WTC11 (cell line): ENCODE data around the gene HS3ST4. TPM values are rescaled to one million over a fixed set of nuclear protein-coding genes. Genes with fewer than 3 reads are reported as not detected.

Experiments used
- ATAC-seq: fragments of 200-7000 bp; cut with Tn5 transposase; 2 replicates; pipeline ENCODE4 v1.10.0; 2021; ENCODE audit warnings: mild to moderate bottlenecking, moderate library complexity
- CTCF ChIA-PET: fragments of 300-600 bp; sonication (Branson Sonifier 250); formaldehyde crosslinking; loops from one replicate; lab custom pipeline; 2021; ENCODE audit warnings: antibody characterized with exemption; lab: Charles Lee
- POLR2A ChIA-PET: fragments of 350-600 bp; sonication (Branson Sonifier 250); formaldehyde crosslinking; loops from one replicate; lab custom pipeline; 2021; ENCODE audit warnings: antibody characterized with exemption; lab: Charles Lee
- DNase-seq: peaks from one replicate; pipeline ENCODE4 v3.0.0; 2021; ENCODE audit warnings: low spot score
- H3K27ac Mint-ChIP-seq: 2 replicates; pipeline ENCODE4 v1.8.0; 2021; ENCODE audit warnings: mixed read lengths
- H3K27me3 Mint-ChIP-seq: 2 replicates; pipeline ENCODE4 v1.8.0; 2021; ENCODE audit warnings: low read depth, mild to moderate bottlenecking, moderate library complexity, mixed read lengths
- H3K36me3 Mint-ChIP-seq: 2 replicates; pipeline ENCODE4 v1.8.0; 2021; ENCODE audit warnings: mixed read lengths
- H3K4me1 Mint-ChIP-seq: 2 replicates; pipeline ENCODE4 v1.8.0; 2022; ENCODE audit warnings: mixed read lengths
- H3K4me3 Mint-ChIP-seq: 2 replicates; pipeline ENCODE4 v1.8.0; 2021; ENCODE audit warnings: mild to moderate bottlenecking, moderate library complexity, mixed read lengths
- H3K9me3 Mint-ChIP-seq: 2 replicates; pipeline ENCODE4 v1.8.0; 2021; ENCODE audit warnings: mixed read lengths
- AR ChIP-seq: fragments of 250-450 bp; sonication (Bioruptor Pico); IDR thresholded peaks from 2 replicates; pipeline ENCODE4 v1.9.0; 2021; ENCODE audit warnings: mild to moderate bottlenecking
- ATF1 ChIP-seq: sonication (generic); formaldehyde crosslinking; IDR thresholded peaks from 2 replicates; pipeline ENCODE4 v1.8.1; 2023; ENCODE audit warnings: mild to moderate bottlenecking, moderate library complexity, missing genetic modification reagents
- ATF2 ChIP-seq: sonication (generic); formaldehyde crosslinking; IDR thresholded peaks from 2 replicates; pipeline ENCODE4 v1.8.1; 2022; ENCODE audit warnings: low read depth, missing genetic modification reagents, borderline replicate concordance
- CTCF ChIP-seq: fragments of 200-600 bp; IDR thresholded peaks from 2 replicates; pipeline ENCODE4 v1.8.0; 2022; ENCODE audit warnings: antibody characterized with exemption
- ERG ChIP-seq: fragments of 250-450 bp; sonication (Bioruptor Pico); IDR thresholded peaks from 2 replicates; pipeline ENCODE4 v1.8.0; 2021; ENCODE audit warnings: mild to moderate bottlenecking
- ETV6 ChIP-seq: sonication (generic); formaldehyde crosslinking; IDR thresholded peaks from 2 replicates; pipeline ENCODE4 v1.8.1; 2022; ENCODE audit warnings: mild to moderate bottlenecking, missing genetic modification reagents
- GABPB1 ChIP-seq: sonication (generic); formaldehyde crosslinking; IDR thresholded peaks from 2 replicates; pipeline ENCODE4 v1.8.1; 2023; ENCODE audit warnings: mild to moderate bottlenecking, missing genetic modification reagents
- GRHL2 ChIP-seq: fragments of 250-450 bp; sonication (Bioruptor Pico); IDR thresholded peaks from 2 replicates; pipeline ENCODE4 v1.8.0; 2022; ENCODE audit warnings: mild to moderate bottlenecking, moderate library complexity; ENCODE audit not compliant: insufficient replicate concordance, severe bottlenecking
- HMGXB4 ChIP-seq: sonication (generic); formaldehyde crosslinking; IDR thresholded peaks from 2 replicates; pipeline ENCODE4 v1.8.1; 2023; ENCODE audit warnings: mild to moderate bottlenecking, moderate library complexity, missing genetic modification reagents
- MAX ChIP-seq: sonication (generic); formaldehyde crosslinking; IDR thresholded peaks from 2 replicates; pipeline ENCODE4 v1.8.0; 2022; ENCODE audit warnings: mild to moderate bottlenecking, missing genetic modification reagents
- MLX ChIP-seq: sonication (generic); formaldehyde crosslinking; IDR thresholded peaks from 2 replicates; pipeline ENCODE4 v1.8.1; 2023; ENCODE audit warnings: mild to moderate bottlenecking, missing genetic modification reagents, moderate library complexity
- NR3C1 ChIP-seq: sonication (generic); formaldehyde crosslinking; conservative IDR thresholded peaks from 2 replicates; pipeline ENCODE4 v1.8.1; 2023; ENCODE audit warnings: low read depth, mild to moderate bottlenecking, missing genetic modification reagents
- PREB ChIP-seq: sonication (generic); formaldehyde crosslinking; IDR thresholded peaks from 2 replicates; pipeline ENCODE4 v1.8.1; 2022; ENCODE audit warnings: mild to moderate bottlenecking, missing genetic modification reagents, moderate library complexity, borderline replicate concordance
- SMAD3 ChIP-seq: sonication (generic); formaldehyde crosslinking; IDR thresholded peaks from 2 replicates; pipeline ENCODE4 v1.8.0; 2022; ENCODE audit warnings: missing genetic modification reagents, mild to moderate bottlenecking, borderline replicate concordance
- TEAD1 ChIP-seq: sonication (generic); formaldehyde crosslinking; IDR thresholded peaks from 2 replicates; pipeline ENCODE4 v1.8.0; 2022; ENCODE audit warnings: mild to moderate bottlenecking, missing genetic modification reagents
- USF2 ChIP-seq: sonication (generic); formaldehyde crosslinking; IDR thresholded peaks from 2 replicates; pipeline ENCODE4 v1.8.1; 2023; ENCODE audit warnings: mild to moderate bottlenecking, missing genetic modification reagents, moderate library complexity
- ZBTB21 ChIP-seq: sonication (generic); formaldehyde crosslinking; IDR thresholded peaks from 2 replicates; pipeline ENCODE4 v1.8.1; 2023; ENCODE audit warnings: mild to moderate bottlenecking, missing genetic modification reagents, borderline replicate concordance
- ZBTB43 ChIP-seq: sonication (generic); formaldehyde crosslinking; IDR thresholded peaks from 2 replicates; pipeline ENCODE4 v1.8.1; 2023; ENCODE audit warnings: mild to moderate bottlenecking, missing genetic modification reagents
- ZNF138 ChIP-seq: sonication (generic); formaldehyde crosslinking; conservative IDR thresholded peaks from 2 replicates; pipeline ENCODE4 v1.8.1; 2022; ENCODE audit warnings: mild to moderate bottlenecking, moderate library complexity, missing genetic modification reagents
- ZNF317 ChIP-seq: sonication (generic); formaldehyde crosslinking; IDR thresholded peaks from 2 replicates; pipeline ENCODE4 v1.8.1; 2023; ENCODE audit warnings: low read depth, mild to moderate bottlenecking, moderate library complexity, missing genetic modification reagents, borderline replicate concordance
- ZNF416 ChIP-seq: fragments of 250-450 bp; sonication (Bioruptor Pico); IDR thresholded peaks from 2 replicates; pipeline ENCODE4 v1.9.0; 2021; ENCODE audit warnings: mild to moderate bottlenecking, inconsistent platforms
- total RNA-seq: library from RNA; stranded (reverse); gene quantifications from 3 replicates; pipeline ENCODE4 v1.2.3, GENCODE V29; 2021

Gene HS3ST4
- total RNA-seq, 1 experiment from 2014 or later: 5.4 TPM

GRCh38 chr16:25996052-25996451, 304.3 kb downstream of the HS3ST4 start (continued):
- no peak for TF ChIP-seq GABPB1 (CRISPR knock-in tag)
- TF ChIP-seq, all 79 proteins: peak for 0

- Mint-ChIP-seq H3K27ac (no peak overlapping the region), H3K36me3 (peaks cover 16% of the 10 kb centered on the region), H3K4me3 (no peak overlapping the region), H3K4me1 (no peaks in the 10 kb centered on the region), H3K9me3 (peaks cover 23% of the 10 kb centered on the region), H3K27me3 (no peaks in the 10 kb centered on the region; the same call in 1 of the 2 replicates)
- DNase-seq (no peak), ATAC-seq (no peak)
- ChIA-PET POLR2A (no interaction called here), CTCF (no interaction called here)
- TF ChIP-seq ZNF416 (CRISPR knock-in tag): no peak
- no peak for TF ChIP-seq ATF2 (CRISPR knock-in tag)
- TF ChIP-seq ERG: no peak
- TF ChIP-seq TEAD1 (CRISPR knock-in tag): no peak
- TF ChIP-seq ZBTB21: no peak
- no peak for TF ChIP-seq ETV6
- no peak for TF ChIP-seq NR3C1
- TF ChIP-seq SMAD3 (CRISPR knock-in tag): no peak
- TF ChIP-seq ZNF138 (CRISPR knock-in tag): no peak
- no peak for TF ChIP-seq ZBTB43 (CRISPR knock-in tag)
- no peak for TF ChIP-seq ZNF317 (CRISPR knock-in tag)
- no peak for TF ChIP-seq ATF1 (CRISPR knock-in tag)
- no peak for TF ChIP-seq MLX (CRISPR knock-in tag)
- no peak for TF ChIP-seq GRHL2
Measured at GRCh38 chr16:26005336-26005735, 313.6 kb downstream of the HS3ST4 start.

- Mint-ChIP-seq H3K27me3 (no peaks in the 10 kb centered on the region; the same call in 1 of the 2 replicates), H3K4me1 (no peaks in the 10 kb centered on the region), H3K9me3 (peaks cover 28% of the 10 kb centered on the region), H3K36me3 (peaks cover 23% of the 10 kb centered on the region), H3K4me3 (no peak overlapping the region), H3K27ac (no peak overlapping the region)
- ATAC-seq (no peak), DNase-seq (no peak)
- ChIA-PET CTCF (no interaction called here), POLR2A (no interaction called here)
- TF ChIP-seq USF2: no peak
- TF ChIP-seq CTCF: no peak
- no peak for TF ChIP-seq AR (CRISPR knock-in tag)
- TF ChIP-seq MAX: no peak
- TF ChIP-seq HMGXB4 (CRISPR knock-in tag): no peak
- TF ChIP-seq PREB (CRISPR knock-in tag): no peak
Measured at GRCh38 chr16:26012376-26012775, 320.6 kb downstream of the HS3ST4 start.
